Activated CD4-positive, alpha-beta T cell treated with anti-CD3 and anti-CD28 coated beads, Interleukin-2, amount 10 ng/mL, durations not matched to agents 7 days and 5 days (primary cell): ENCODE results near the gene PSEN1. TPM values are rescaled to one million over a fixed set of nuclear protein-coding genes. Genes with fewer than 3 reads are reported as not detected.

Experiments used
- CTCF ChIA-PET: fragments of 350-600 bp; sonication (Branson Sonifier 250); formaldehyde crosslinking; loops from one replicate; lab custom pipeline; 2021; ENCODE audit warnings: antibody characterized with exemption; lab: Charles Lee
- POLR2A ChIA-PET: fragments of 350-600 bp; sonication (Branson Sonifier 250); formaldehyde crosslinking; loops from one replicate; lab custom pipeline; 2021; ENCODE audit warnings: antibody characterized with exemption; lab: Charles Lee
- DNase-seq: peaks from one replicate; pipeline ENCODE4 v3.0.0-alpha.2; 2020
- H3K27ac Mint-ChIP-seq: one replicate; pipeline ENCODE4 v1.8.0; 2021; ENCODE audit warnings: mild to moderate bottlenecking, moderate library complexity, mixed read lengths
- H3K27me3 Mint-ChIP-seq: one replicate; pipeline ENCODE4 v1.8.0; 2021; ENCODE audit warnings: mixed read lengths
- H3K36me3 Mint-ChIP-seq: one replicate; pipeline ENCODE4 v1.8.0; 2021; ENCODE audit warnings: low read depth, mixed read lengths
- H3K4me1 Mint-ChIP-seq: one replicate; pipeline ENCODE4 v1.8.0; 2021; ENCODE audit warnings: mixed read lengths
- H3K4me3 Mint-ChIP-seq: one replicate; pipeline ENCODE4 v1.8.0; 2021; ENCODE audit warnings: mild to moderate bottlenecking, moderate library complexity, mixed read lengths
- H3K9me3 Mint-ChIP-seq: one replicate; pipeline ENCODE4 v1.8.0; 2021; ENCODE audit warnings: mixed read lengths
- total RNA-seq, 2 experiments: library from RNA; stranded (reverse); gene quantifications; one replicate each; pipeline ENCODE4 v1.2.3, GENCODE V29; 2021

PSEN1 gene
- total RNA-seq, 2 experiments from 2014 or later: 41.9 to 44.3 TPM

DNA sequence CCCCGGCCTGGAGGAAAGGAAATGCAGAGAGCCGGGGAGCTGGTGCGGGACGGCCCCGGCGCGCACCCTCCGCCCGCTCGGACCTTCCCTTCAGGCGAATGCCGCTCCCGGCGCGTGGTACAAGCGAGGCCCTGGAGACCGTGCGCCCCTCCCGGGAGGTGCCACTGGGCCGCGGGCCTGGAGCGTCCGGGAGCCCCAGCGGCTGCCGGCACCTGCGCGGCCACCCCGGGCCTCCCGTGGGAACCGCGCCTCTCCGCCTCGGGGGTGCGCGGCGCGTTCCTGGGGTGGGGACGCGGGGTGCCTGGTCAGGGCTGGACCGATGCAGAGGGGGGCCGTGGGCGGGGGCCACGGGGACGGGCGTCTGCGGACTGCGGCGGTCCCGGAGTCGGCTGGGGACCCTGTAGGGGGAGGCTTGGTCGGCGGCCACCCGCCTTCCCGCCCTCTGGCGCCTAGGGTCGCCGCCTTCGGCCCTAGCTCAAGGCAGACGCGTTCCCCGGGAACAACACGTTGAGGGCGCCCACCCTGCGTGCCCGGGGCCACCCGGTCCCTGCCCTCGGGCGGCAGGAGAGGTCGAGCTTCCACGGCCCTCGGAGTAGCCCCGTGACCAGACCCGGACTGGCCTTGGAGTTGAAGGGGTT lies 101.6 kb downstream of the PSEN1 start:
- DNase-seq: no peak
- peaks cover 16% of the 10 kb centered on the region for H3K4me1 Mint-ChIP-seq
- no peak overlapping the region for H3K27ac Mint-ChIP-seq
- no peaks in the 10 kb centered on the region for H3K9me3 Mint-ChIP-seq
- H3K36me3 Mint-ChIP-seq: peaks cover 2% of the 10 kb centered on the region
- peak overlapping the region; percentile 17 for H3K4me3 Mint-ChIP-seq
- POLR2A ChIA-PET: no interaction called here
- peaks cover 80% of the 10 kb centered on the region for H3K27me3 Mint-ChIP-seq
- CTCF ChIA-PET: no interaction called here

DNA sequence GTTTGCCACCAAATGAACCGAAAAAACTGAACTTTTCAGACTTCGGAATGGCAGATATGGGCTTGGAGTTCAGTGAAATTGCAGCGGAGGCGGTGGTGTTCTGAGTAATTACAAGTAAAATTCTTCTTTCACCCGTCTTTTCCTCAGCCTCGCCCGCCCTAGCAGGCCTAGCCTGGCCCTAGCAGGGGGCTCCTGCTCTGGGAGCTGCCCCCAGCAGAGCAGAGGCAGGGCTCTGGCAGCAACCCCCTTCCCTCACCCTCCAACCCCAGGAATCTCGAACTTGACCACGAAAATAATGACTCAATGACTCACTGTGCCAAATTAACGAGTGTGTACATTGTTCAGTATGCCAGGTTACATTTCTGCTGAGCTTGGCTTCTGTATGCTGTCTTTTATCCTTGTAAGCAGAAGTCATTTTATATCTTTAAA lies 102.1 kb downstream of the PSEN1 start:
- Mint-ChIP-seq H3K4me3 (peak overlapping the region; percentile 17), H3K9me3 (no peaks in the 10 kb centered on the region), H3K4me1 (peaks cover 20% of the 10 kb centered on the region), H3K36me3 (peaks cover 2% of the 10 kb centered on the region), H3K27me3 (peaks cover 79% of the 10 kb centered on the region), H3K27ac (no peak overlapping the region)
- no peak for DNase-seq
- ChIA-PET CTCF (no interaction called here), POLR2A (no interaction called here)

GRCh38 chr14:73238941-73239340 lies 102.6 kb downstream of the PSEN1 start:
- no peaks in the 10 kb centered on the region for H3K9me3 Mint-ChIP-seq
- CTCF ChIA-PET: no interaction called here
- no peak overlapping the region for H3K27ac Mint-ChIP-seq
- POLR2A ChIA-PET: no interaction called here
- no peak overlapping the region for H3K4me3 Mint-ChIP-seq
- peaks cover 2% of the 10 kb centered on the region for H3K36me3 Mint-ChIP-seq
- H3K27me3 Mint-ChIP-seq: peaks cover 79% of the 10 kb centered on the region
- peaks cover 25% of the 10 kb centered on the region for H3K4me1 Mint-ChIP-seq
- no peak for DNase-seq

DNA sequence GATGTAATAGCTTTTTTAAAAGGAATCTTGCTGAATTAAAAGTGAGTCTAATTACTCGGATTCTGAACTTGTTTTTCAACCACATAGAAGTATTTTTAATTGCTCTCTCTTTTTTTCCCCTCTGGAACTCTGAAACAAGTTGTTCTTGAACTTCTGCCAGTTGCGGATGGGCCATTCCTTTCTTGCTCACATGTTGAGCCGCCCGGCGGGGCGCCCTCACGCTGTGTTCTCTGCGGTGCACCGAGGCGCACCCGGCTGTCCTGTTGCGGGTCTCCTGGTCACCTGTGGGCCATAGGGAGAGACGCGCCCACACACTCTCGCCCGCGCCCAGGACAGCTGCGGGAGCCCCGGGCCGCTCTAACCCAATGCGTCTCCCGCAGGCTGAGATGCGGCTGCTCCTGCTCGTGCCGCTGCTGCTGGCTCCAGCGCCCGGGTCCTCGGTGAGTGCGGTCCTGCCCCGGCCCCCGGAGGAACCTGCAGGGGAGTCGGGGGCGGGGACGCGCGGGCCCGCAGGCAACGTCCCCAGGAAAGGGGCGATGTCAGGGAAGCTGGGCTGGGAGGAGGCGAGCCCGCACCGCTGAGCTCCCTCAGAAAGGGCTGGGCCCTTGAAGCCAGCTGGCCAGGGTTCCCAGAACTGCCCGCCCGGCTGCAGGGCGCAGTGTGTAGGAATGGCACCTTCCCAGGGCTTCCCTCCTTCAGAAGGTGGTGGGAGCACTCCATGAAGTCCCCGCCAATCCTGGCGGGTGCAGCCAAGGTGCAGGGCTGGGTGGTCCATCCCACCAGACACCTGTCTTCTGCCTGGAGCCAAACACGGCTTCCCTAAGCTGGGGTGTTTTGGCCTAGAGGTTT lies 103.3 kb downstream of the PSEN1 start:
- H3K9me3 Mint-ChIP-seq: no peaks in the 10 kb centered on the region
- no peak overlapping the region for H3K4me3 Mint-ChIP-seq
- ChIA-PET POLR2A (no interaction called here), CTCF (interaction anchor here (0.6 kb wide), 1 partner anchor 595 kb away, joined by 3 read pairs; no protein-coding TSS in a partner anchor)
- no peak overlapping the region for H3K27ac Mint-ChIP-seq
- DNase-seq: no peak
- peaks cover 2% of the 10 kb centered on the region for H3K36me3 Mint-ChIP-seq
- peaks cover 76% of the 10 kb centered on the region for H3K27me3 Mint-ChIP-seq
- peaks cover 25% of the 10 kb centered on the region for H3K4me1 Mint-ChIP-seq

DNA sequence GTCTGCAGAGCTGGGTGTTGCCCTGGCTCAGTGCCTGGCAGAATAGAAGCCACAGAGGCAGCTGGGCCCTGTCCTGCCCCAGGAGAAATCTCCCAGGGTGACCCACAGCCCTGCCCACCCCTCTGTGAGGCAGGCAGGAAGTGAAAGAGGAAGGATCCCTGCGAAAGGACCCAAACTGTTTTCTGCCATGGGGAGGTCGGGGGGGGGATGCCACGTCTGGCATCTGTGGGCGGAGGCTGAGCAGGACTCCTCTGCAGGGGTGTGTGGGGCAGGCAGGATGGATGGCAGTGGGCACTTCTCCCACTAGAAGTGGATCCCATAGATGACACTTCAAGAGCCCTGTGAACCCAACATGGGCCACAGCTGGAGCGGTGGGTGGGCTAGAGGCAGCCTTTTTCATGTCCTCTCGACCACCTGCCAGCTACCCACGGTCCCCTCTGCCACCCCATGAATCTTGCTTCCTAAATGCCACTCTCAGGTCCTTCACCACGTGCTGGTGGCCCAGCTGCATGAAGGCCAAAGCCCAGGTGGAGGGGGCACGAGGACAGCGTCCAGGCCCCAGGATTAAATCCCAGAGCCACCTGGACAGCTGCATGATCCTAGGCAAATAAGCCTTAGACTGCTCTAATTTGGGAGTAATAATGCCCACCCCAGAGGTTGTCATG lies 104.6 kb downstream of the PSEN1 start:
- CTCF ChIA-PET: interaction anchor here (1.9 kb wide), 1 partner anchor 9 kb away, joined by 8 read pairs; no protein-coding TSS in a partner anchor
- Mint-ChIP-seq H3K27me3 (peaks cover 68% of the 10 kb centered on the region), H3K4me3 (no peak overlapping the region), H3K4me1 (peaks cover 27% of the 10 kb centered on the region), H3K27ac (no peak overlapping the region), H3K36me3 (peaks cover 2% of the 10 kb centered on the region), H3K9me3 (no peaks in the 10 kb centered on the region)
- POLR2A ChIA-PET: no interaction called here
- DNase-seq: no peak

DNA sequence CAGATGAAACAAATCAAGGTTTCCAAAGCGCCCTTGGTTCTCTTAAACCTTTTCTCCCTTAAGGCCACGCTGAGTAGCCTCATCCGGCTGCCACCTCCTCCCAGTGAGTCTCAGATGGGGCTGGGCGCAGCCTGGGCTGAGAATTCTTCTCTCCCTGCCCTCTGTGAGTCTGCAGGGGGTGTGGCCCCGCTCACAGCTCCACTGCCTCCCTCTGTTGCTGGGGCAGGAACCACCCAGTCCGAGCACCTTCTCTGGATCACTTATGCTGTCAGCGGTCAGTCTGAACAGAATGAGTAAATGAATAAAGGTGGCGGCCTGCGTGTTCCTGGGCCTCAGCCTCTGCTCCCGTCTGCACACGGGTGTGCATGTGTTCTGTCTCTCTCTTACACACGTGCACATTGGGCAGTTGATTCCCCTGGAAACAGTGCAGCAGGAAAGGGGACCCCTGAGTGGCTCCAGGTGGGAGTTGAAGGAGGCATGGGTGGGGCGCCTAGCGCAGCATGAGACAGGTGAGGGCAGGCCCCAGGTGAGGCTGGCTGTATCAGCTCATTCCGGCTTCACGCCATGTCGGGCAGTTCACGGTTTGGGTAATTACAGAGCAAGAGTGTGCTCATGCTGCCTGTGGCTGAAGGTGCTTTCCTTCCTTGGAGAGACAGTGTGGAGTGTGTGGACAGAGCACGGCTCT lies 105.3 kb downstream of the PSEN1 start:
- Mint-ChIP-seq H3K9me3 (no peaks in the 10 kb centered on the region), H3K4me1 (peaks cover 29% of the 10 kb centered on the region), H3K4me3 (no peak overlapping the region), H3K27ac (no peak overlapping the region), H3K36me3 (peaks cover 2% of the 10 kb centered on the region), H3K27me3 (peaks cover 64% of the 10 kb centered on the region)
- POLR2A ChIA-PET: no interaction called here
- DNase-seq: no peak
- CTCF ChIA-PET: interaction anchor here (1.9 kb wide), 1 partner anchor 9 kb away, joined by 8 read pairs; no protein-coding TSS in a partner anchor

- CTCF ChIA-PET: interaction anchor here (0.7 to 1.9 kb wide), 3 partner anchors 10 to 19 kb away, joined by 3 to 8 read pairs (median 3); no protein-coding TSS in a partner anchor
- peak overlapping the region; percentile 67 for H3K27ac Mint-ChIP-seq
- peaks cover 61% of the 10 kb centered on the region for H3K27me3 Mint-ChIP-seq
- POLR2A ChIA-PET: no interaction called here
- peaks cover 3% of the 10 kb centered on the region for H3K9me3 Mint-ChIP-seq
- H3K4me3 Mint-ChIP-seq: no peak overlapping the region
- DNase-seq: no peak
- no peaks in the 10 kb centered on the region for H3K36me3 Mint-ChIP-seq
- H3K4me1 Mint-ChIP-seq: peaks cover 31% of the 10 kb centered on the region
Observed at GRCh38 chr14:73242357-73242901, 106.1 kb downstream of the PSEN1 start.

DNA sequence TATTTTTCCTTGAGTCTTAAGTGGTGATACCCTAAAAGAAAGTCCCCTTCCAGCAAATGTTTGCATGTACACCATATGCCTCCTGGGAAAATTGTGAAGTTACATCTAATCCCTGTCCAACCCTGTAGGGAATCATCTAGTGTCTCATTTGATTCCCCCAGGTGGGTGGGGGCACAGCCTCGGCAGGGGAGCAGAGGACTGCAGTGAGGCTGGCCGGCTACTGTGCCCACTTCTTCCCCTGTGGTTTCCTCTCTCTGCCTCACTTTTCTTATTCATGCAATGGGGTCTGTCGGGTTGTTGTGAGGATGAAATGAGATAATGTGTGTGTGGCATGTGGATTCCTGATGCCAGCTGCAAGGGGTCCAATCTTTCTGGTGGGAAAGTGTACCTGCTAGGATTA lies 107.0 kb downstream of the PSEN1 start:
- Mint-ChIP-seq H3K27ac (no peak overlapping the region), H3K4me3 (no peak overlapping the region), H3K9me3 (peaks cover 3% of the 10 kb centered on the region), H3K36me3 (no peaks in the 10 kb centered on the region), H3K27me3 (peaks cover 60% of the 10 kb centered on the region), H3K4me1 (peaks cover 38% of the 10 kb centered on the region)
- ChIA-PET POLR2A (no interaction called here), CTCF (interaction anchor here (0.7 to 1.5 kb wide), 2 partner anchors 20 to 372 kb away, joined by 3 read pairs; no protein-coding TSS in a partner anchor)
- DNase-seq: no peak

DNA sequence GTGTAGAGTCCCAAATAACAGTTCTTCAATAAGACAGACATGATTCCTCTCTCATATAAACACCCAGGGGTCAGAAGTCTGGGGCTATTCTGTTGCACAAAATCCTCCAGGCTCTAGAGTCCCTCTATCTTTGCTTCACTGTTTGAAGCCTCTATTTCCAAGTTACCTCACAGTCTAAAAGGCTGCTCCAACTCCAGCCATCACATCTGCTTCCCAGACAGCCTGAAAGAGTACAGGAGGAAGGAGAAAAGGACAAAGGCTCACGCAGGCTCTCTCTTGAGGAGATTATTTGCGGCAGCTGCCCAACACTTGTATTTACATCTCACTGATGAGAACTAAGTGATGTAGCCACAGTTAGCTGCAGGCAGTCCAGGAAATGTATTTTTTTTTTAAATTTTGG lies 107.4 kb downstream of the PSEN1 start:
- H3K27me3 Mint-ChIP-seq: peaks cover 56% of the 10 kb centered on the region
- peaks cover 3% of the 10 kb centered on the region for H3K9me3 Mint-ChIP-seq
- no peak overlapping the region for H3K4me3 Mint-ChIP-seq
- ChIA-PET POLR2A (no interaction called here), CTCF (interaction anchor here (0.7 to 1.5 kb wide), 2 partner anchors 21 to 372 kb away, joined by 3 read pairs; no protein-coding TSS in a partner anchor)
- H3K36me3 Mint-ChIP-seq: no peaks in the 10 kb centered on the region
- H3K4me1 Mint-ChIP-seq: peaks cover 36% of the 10 kb centered on the region
- H3K27ac Mint-ChIP-seq: no peak overlapping the region
- DNase-seq: no peak

DNA sequence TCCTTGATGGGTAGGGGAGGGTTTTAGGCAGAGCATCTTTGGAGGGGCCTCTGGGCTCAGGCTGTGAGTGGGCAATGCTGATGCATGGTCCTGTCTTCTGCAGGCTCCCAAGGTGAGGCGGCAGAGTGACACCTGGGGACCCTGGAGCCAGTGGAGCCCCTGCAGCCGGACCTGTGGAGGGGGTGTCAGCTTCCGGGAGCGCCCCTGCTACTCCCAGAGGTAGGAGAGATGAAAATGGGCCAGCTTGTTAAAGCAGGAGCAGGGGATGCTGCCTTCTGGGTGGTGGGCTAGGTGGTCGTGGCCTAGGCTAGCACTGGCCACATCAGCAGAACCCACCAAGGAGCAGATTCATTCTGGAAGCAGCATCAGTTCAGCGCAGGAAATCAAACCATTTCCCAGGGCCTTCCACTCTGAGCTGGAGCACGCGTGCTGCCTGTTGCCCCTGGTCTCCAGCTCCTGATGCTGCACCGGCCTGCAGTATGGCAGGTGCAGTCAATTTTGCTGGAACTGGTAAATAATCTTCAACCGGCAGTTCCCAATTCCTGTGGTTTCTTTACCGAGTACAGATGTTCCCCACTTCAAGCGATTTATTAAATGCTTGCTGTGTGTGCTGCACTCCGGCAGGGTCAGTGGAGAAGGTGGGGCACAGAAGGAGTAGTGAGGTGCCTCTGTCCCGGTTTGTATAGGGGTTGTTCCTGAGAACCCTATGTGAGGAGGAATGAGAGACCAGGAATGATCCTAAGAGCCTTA lies 108.4 kb downstream of the PSEN1 start:
- Mint-ChIP-seq H3K27me3 (peaks cover 48% of the 10 kb centered on the region), H3K4me1 (peaks cover 42% of the 10 kb centered on the region)
- POLR2A ChIA-PET: no interaction called here

DNA sequence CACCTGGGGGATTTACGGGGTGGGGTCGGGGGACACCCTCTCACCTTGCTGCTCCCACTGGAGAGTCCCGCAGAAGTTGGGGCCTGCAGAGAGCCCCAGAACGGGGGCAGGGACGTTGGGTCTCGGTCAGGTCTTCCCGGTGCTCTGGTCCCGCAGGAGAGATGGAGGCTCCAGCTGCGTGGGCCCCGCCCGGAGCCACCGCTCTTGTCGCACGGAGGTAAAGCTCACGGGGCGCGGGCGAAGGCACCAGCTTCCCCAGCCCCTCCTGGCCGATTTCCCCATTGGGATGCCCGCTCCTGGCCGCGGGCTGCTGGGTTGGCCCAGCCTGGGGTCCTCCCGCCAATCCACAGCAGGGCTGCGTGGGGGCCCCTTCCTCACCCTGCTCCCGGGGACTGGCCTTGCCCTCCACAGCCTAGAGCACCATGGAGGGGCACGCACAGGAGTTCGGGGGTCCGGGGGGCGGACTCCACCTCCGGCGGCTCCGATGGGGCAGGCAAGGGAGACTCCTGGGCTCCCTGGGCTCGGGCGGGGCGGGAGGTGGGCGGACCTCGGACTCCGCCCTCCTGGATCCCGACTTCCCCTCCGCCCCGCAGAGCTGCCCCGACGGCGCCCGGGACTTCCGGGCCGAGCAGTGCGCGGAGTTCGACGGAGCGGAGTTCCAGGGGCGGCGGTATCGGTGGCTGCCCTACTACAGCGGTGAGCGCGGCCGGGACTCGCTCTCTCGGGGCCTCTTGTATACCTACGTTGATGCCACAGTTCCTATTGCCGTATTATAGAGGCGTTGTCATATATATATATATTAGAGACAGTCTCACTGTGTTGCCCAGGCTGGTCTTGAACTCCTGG lies 109.4 kb downstream of the PSEN1 start:
- peaks cover 43% of the 10 kb centered on the region for H3K27me3 Mint-ChIP-seq
- H3K4me3 Mint-ChIP-seq: peak overlapping the region; percentile 66
- H3K36me3 Mint-ChIP-seq: no peaks in the 10 kb centered on the region
- CTCF ChIA-PET: interaction anchor here (0.6 kb wide), 1 partner anchor 16 kb away, joined by 4 read pairs; no protein-coding TSS in a partner anchor
- POLR2A ChIA-PET: no interaction called here
- peaks cover 3% of the 10 kb centered on the region for H3K9me3 Mint-ChIP-seq
- peaks cover 41% of the 10 kb centered on the region for H3K4me1 Mint-ChIP-seq
- H3K27ac Mint-ChIP-seq: no peak overlapping the region
- DNase-seq: peak; percentile 42

More for the DNA sequence above, 108.4 kb downstream of the PSEN1 start:
- CTCF ChIA-PET: interaction anchor here (0.6 to 1.0 kb wide), 3 partner anchors 19 to 1121 kb away, joined by 3 to 4 read pairs (median 3); no protein-coding TSS in a partner anchor
- Mint-ChIP-seq H3K4me3 (peak overlapping the region; percentile 46), H3K36me3 (no peaks in the 10 kb centered on the region), H3K27ac (no peak overlapping the region), H3K9me3 (peaks cover 3% of the 10 kb centered on the region)
- DNase-seq: no peak
